ENCODE measurements around the gene WDR49.

DNA sequence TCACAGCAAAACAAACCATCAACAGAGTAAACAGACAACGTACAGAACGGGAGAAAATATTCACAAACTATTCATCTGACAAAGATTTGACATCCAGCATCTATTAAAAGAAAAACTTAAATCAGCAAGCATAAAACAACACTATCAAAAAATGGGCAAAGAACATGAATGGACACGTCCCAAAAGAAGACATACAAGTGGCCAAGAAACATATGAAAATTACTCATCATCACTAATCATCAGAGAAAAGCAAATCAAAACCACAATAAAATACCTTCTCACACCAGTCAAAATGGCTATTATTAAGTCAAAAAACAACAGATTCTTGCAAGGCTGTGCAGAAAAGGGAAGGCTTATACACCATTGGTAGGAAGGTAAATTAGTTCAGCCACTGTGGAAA lies 166.2 kb downstream of the WDR49 start:
- TF ChIP-seq, protein P1, sequence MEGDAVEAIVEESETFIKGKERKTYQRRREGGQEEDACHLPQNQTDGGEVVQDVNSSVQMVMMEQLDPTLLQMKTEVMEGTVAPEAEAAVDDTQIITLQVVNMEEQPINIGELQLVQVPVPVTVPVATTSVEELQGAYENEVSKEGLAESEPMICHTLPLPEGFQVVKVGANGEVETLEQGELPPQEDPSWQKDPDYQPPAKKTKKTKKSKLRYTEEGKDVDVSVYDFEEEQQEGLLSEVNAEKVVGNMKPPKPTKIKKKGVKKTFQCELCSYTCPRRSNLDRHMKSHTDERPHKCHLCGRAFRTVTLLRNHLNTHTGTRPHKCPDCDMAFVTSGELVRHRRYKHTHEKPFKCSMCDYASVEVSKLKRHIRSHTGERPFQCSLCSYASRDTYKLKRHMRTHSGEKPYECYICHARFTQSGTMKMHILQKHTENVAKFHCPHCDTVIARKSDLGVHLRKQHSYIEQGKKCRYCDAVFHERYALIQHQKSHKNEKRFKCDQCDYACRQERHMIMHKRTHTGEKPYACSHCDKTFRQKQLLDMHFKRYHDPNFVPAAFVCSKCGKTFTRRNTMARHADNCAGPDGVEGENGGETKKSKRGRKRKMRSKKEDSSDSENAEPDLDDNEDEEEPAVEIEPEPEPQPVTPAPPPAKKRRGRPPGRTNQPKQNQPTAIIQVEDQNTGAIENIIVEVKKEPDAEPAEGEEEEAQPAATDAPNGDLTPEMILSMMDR (IDR thresholded peaks at IDR 0.05; ENCODE audit: insufficient read depth, low read length, poor library complexity, severe bottlenecking) = no peak
- TF ChIP-seq EZH2phosphoT487 (conservative IDR thresholded peaks at IDR 0.05; ENCODE audit: low read length) = no peak
